WTC11 (cell line): ENCODE results near the gene IL1B. TPM values are rescaled to one million over a fixed set of nuclear protein-coding genes. Genes with fewer than 3 reads are reported as not detected.

Experiments
- ATAC-seq: fragments of 200-7000 bp; cut with Tn5 transposase; 2 replicates; pipeline ENCODE4 v1.10.0; 2021; ENCODE audit warnings: mild to moderate bottlenecking, moderate library complexity
- CTCF ChIA-PET: fragments of 300-600 bp; sonication (Branson Sonifier 250); formaldehyde crosslinking; loops from one replicate; lab custom pipeline; 2021; ENCODE audit warnings: antibody characterized with exemption; lab: Charles Lee
- POLR2A ChIA-PET: fragments of 350-600 bp; sonication (Branson Sonifier 250); formaldehyde crosslinking; loops from one replicate; lab custom pipeline; 2021; ENCODE audit warnings: antibody characterized with exemption; lab: Charles Lee
- DNase-seq: peaks from one replicate; pipeline ENCODE4 v3.0.0; 2021; ENCODE audit warnings: low spot score
- H3K27ac Mint-ChIP-seq: 2 replicates; pipeline ENCODE4 v1.8.0; 2021; ENCODE audit warnings: mixed read lengths
- H3K27me3 Mint-ChIP-seq: 2 replicates; pipeline ENCODE4 v1.8.0; 2021; ENCODE audit warnings: low read depth, mild to moderate bottlenecking, moderate library complexity, mixed read lengths
- H3K36me3 Mint-ChIP-seq: 2 replicates; pipeline ENCODE4 v1.8.0; 2021; ENCODE audit warnings: mixed read lengths
- H3K4me1 Mint-ChIP-seq: 2 replicates; pipeline ENCODE4 v1.8.0; 2022; ENCODE audit warnings: mixed read lengths
- H3K4me3 Mint-ChIP-seq: 2 replicates; pipeline ENCODE4 v1.8.0; 2021; ENCODE audit warnings: mild to moderate bottlenecking, moderate library complexity, mixed read lengths
- H3K9me3 Mint-ChIP-seq: 2 replicates; pipeline ENCODE4 v1.8.0; 2021; ENCODE audit warnings: mixed read lengths
- AFF4 ChIP-seq: sonication (generic); formaldehyde crosslinking; IDR thresholded peaks from 2 replicates; pipeline ENCODE4 v1.8.1; 2023; ENCODE audit warnings: mild to moderate bottlenecking, missing genetic modification reagents, borderline replicate concordance
- ATF3 ChIP-seq: sonication (generic); formaldehyde crosslinking; conservative IDR thresholded peaks from 2 replicates; pipeline ENCODE4 v1.8.1; 2022; ENCODE audit warnings: mild to moderate bottlenecking, missing genetic modification reagents
- CREM ChIP-seq: sonication (generic); formaldehyde crosslinking; IDR thresholded peaks from 2 replicates; pipeline ENCODE4 v1.8.1; 2022; ENCODE audit warnings: mild to moderate bottlenecking, missing genetic modification reagents, moderate library complexity
- E2F5 ChIP-seq: sonication (generic); formaldehyde crosslinking; IDR thresholded peaks from 2 replicates; pipeline ENCODE4 v1.8.1; 2022; ENCODE audit warnings: mild to moderate bottlenecking, moderate library complexity, missing genetic modification reagents
- GTF2I ChIP-seq: fragments of 250-450 bp; sonication (Bioruptor Pico); conservative IDR thresholded peaks from 2 replicates; pipeline ENCODE4 v1.4.0; 2021; ENCODE audit warnings: mild to moderate bottlenecking
- HMGA2 ChIP-seq: fragments of 250-450 bp; sonication (Bioruptor Pico); IDR thresholded peaks from 2 replicates; pipeline ENCODE4 v1.4.0; 2021; ENCODE audit warnings: mild to moderate bottlenecking, moderate library complexity
- IRF1 ChIP-seq: sonication (generic); formaldehyde crosslinking; IDR thresholded peaks from 2 replicates; pipeline ENCODE4 v1.8.0; 2023; ENCODE audit warnings: missing genetic modification reagents
- MAX ChIP-seq: sonication (generic); formaldehyde crosslinking; IDR thresholded peaks from 2 replicates; pipeline ENCODE4 v1.8.0; 2022; ENCODE audit warnings: mild to moderate bottlenecking, missing genetic modification reagents
- MLX ChIP-seq: sonication (generic); formaldehyde crosslinking; IDR thresholded peaks from 2 replicates; pipeline ENCODE4 v1.8.1; 2023; ENCODE audit warnings: mild to moderate bottlenecking, missing genetic modification reagents, moderate library complexity
- NFYB ChIP-seq: sonication (generic); formaldehyde crosslinking; conservative IDR thresholded peaks from 2 replicates; pipeline ENCODE4 v1.8.0; 2022; ENCODE audit warnings: low read depth, missing genetic modification reagents
- SMAD4 ChIP-seq: sonication (generic); formaldehyde crosslinking; IDR thresholded peaks from 2 replicates; pipeline ENCODE4 v1.8.0; 2022; ENCODE audit warnings: mild to moderate bottlenecking, missing genetic modification reagents
- ZNF121 ChIP-seq: sonication (generic); formaldehyde crosslinking; IDR thresholded peaks from 2 replicates; pipeline ENCODE4 v1.8.0; 2023; ENCODE audit warnings: missing genetic modification reagents
- ZNF263 ChIP-seq: sonication (generic); formaldehyde crosslinking; IDR thresholded peaks from 2 replicates; pipeline ENCODE4 v1.8.1; 2022; ENCODE audit warnings: low read depth, mild to moderate bottlenecking, moderate library complexity, missing genetic modification reagents
- ZNF317 ChIP-seq: sonication (generic); formaldehyde crosslinking; IDR thresholded peaks from 2 replicates; pipeline ENCODE4 v1.8.1; 2023; ENCODE audit warnings: low read depth, mild to moderate bottlenecking, moderate library complexity, missing genetic modification reagents, borderline replicate concordance
- ZNF423 ChIP-seq: fragments of 250-450 bp; sonication (Bioruptor Pico); IDR thresholded peaks from 2 replicates; pipeline ENCODE4 v2.1.2; 2022; ENCODE audit warnings: mild to moderate bottlenecking, moderate library complexity
- ZNF512 ChIP-seq: sonication (generic); formaldehyde crosslinking; IDR thresholded peaks from 2 replicates; pipeline ENCODE4 v1.8.1; 2022; ENCODE audit warnings: missing genetic modification reagents, borderline replicate concordance
- total RNA-seq: library from RNA; stranded (reverse); gene quantifications from 3 replicates; pipeline ENCODE4 v1.2.3, GENCODE V29; 2021
- TF ChIP-seq, protein P1 (sequence below): sonication (generic); formaldehyde crosslinking; IDR thresholded peaks from 2 replicates; pipeline ENCODE4 v1.8.1; 2023; ENCODE audit warnings: mild to moderate bottlenecking, missing genetic modification reagents
- TF ChIP-seq, protein P2 (sequence below): sonication (generic); formaldehyde crosslinking; IDR thresholded peaks from 2 replicates; pipeline ENCODE4 v1.8.0; 2023; ENCODE audit warnings: missing genetic modification reagents, mild to moderate bottlenecking, borderline replicate concordance
- TF ChIP-seq, protein P3 (sequence below): sonication (generic); formaldehyde crosslinking; IDR thresholded peaks from 2 replicates; pipeline ENCODE4 v1.8.1; 2022; ENCODE audit warnings: low read depth, mild to moderate bottlenecking, moderate library complexity, missing genetic modification reagents, borderline replicate concordance

Gene IL1B
- total RNA-seq, 1 experiment from 2014 or later, result not detected

- no peak for TF ChIP-seq ZNF512 (CRISPR knock-in tag)
- TF ChIP-seq ZNF263 (CRISPR knock-in tag), result no peak
- no peak for TF ChIP-seq MLX (CRISPR knock-in tag)
- TF ChIP-seq HMGA2, result no peak
- TF ChIP-seq, protein P1, sequence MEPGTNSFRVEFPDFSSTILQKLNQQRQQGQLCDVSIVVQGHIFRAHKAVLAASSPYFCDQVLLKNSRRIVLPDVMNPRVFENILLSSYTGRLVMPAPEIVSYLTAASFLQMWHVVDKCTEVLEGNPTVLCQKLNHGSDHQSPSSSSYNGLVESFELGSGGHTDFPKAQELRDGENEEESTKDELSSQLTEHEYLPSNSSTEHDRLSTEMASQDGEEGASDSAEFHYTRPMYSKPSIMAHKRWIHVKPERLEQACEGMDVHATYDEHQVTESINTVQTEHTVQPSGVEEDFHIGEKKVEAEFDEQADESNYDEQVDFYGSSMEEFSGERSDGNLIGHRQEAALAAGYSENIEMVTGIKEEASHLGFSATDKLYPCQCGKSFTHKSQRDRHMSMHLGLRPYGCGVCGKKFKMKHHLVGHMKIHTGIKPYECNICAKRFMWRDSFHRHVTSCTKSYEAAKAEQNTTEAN, result no peak
- no peak for TF ChIP-seq ZNF121 (CRISPR knock-in tag)
- TF ChIP-seq ZNF317, result no peak
- TF ChIP-seq GTF2I (CRISPR knock-in tag), result no peak
- TF ChIP-seq, protein P2, sequence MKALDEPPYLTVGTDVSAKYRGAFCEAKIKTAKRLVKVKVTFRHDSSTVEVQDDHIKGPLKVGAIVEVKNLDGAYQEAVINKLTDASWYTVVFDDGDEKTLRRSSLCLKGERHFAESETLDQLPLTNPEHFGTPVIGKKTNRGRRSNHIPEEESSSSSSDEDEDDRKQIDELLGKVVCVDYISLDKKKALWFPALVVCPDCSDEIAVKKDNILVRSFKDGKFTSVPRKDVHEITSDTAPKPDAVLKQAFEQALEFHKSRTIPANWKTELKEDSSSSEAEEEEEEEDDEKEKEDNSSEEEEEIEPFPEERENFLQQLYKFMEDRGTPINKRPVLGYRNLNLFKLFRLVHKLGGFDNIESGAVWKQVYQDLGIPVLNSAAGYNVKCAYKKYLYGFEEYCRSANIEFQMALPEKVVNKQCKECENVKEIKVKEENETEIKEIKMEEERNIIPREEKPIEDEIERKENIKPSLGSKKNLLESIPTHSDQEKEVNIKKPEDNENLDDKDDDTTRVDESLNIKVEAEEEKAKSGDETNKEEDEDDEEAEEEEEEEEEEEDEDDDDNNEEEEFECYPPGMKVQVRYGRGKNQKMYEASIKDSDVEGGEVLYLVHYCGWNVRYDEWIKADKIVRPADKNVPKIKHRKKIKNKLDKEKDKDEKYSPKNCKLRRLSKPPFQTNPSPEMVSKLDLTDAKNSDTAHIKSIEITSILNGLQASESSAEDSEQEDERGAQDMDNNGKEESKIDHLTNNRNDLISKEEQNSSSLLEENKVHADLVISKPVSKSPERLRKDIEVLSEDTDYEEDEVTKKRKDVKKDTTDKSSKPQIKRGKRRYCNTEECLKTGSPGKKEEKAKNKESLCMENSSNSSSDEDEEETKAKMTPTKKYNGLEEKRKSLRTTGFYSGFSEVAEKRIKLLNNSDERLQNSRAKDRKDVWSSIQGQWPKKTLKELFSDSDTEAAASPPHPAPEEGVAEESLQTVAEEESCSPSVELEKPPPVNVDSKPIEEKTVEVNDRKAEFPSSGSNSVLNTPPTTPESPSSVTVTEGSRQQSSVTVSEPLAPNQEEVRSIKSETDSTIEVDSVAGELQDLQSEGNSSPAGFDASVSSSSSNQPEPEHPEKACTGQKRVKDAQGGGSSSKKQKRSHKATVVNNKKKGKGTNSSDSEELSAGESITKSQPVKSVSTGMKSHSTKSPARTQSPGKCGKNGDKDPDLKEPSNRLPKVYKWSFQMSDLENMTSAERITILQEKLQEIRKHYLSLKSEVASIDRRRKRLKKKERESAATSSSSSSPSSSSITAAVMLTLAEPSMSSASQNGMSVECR (CRISPR knock-in tag), result no peak
Observed at GRCh38 chr2:112881217-112881985, 44.8 kb upstream of the IL1B start (continued).

DNA sequence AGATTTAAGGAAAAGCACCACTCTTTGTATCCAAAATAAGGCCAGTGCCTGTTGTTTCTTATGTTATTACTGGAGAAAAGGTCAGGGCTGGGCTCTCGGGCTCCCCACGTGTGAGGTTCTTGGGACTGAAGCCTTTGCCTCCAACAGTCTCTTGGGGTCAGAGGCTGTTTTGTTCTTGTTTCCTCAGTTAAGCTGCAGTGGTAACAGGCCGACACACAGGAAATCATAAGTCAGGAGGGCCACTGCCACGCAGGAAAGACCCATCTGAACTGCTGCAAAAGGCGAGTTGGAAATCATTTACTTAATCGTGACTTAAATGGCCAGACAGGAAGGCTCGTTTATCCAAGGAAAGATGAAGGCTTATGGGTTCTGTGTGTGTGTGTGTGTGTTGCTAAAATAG, 44.1 kb upstream of the IL1B start:
- ATAC-seq (no peak), DNase-seq (no peak)
- H3K4me1 Mint-ChIP-seq, result peaks cover 9% of the 10 kb centered on the region
- no peak overlapping the region for H3K4me3 Mint-ChIP-seq
- H3K27ac Mint-ChIP-seq, result no peak overlapping the region
- H3K9me3 Mint-ChIP-seq, result no peaks in the 10 kb centered on the region
- POLR2A ChIA-PET, result no interaction called here
- H3K36me3 Mint-ChIP-seq, result no peaks in the 10 kb centered on the region
- CTCF ChIA-PET, result interaction anchor here (0.7 to 1.3 kb wide), 2 partner anchors 73 to 131 kb away, joined by 3 read pairs; no protein-coding TSS in a partner anchor
- H3K27me3 Mint-ChIP-seq, result no peaks in the 10 kb centered on the region; the same call in 1 of the 2 replicates
- TF ChIP-seq MAX (CRISPR knock-in tag) (no peak), CREM (no peak), IRF1 (CRISPR knock-in tag) (no peak), GTF2I (CRISPR knock-in tag) (no peak), ATF3 (CRISPR knock-in tag) (no peak), AFF4 (no peak), ZNF121 (CRISPR knock-in tag) (no peak), ZNF423 (CRISPR knock-in tag) (no peak), SMAD4 (CRISPR knock-in tag) (no peak), E2F5 (CRISPR knock-in tag) (no peak), NFYB (CRISPR knock-in tag) (no peak)
- TF ChIP-seq, protein P3, sequence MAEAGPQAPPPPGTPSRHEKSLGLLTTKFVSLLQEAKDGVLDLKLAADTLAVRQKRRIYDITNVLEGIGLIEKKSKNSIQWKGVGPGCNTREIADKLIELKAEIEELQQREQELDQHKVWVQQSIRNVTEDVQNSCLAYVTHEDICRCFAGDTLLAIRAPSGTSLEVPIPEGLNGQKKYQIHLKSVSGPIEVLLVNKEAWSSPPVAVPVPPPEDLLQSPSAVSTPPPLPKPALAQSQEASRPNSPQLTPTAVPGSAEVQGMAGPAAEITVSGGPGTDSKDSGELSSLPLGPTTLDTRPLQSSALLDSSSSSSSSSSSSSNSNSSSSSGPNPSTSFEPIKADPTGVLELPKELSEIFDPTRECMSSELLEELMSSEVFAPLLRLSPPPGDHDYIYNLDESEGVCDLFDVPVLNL (CRISPR knock-in tag), result no peak
